HG03460 (cell line): ENCODE data around the gene COX6A2.
"Not testable (repeated sequence)": the region's sequence is repeated elsewhere in the genome, so short reads cannot be mapped to it uniquely, and the experiment has no call there.

ENCODE experiments used
- ATAC-seq: cut with Tn5 transposase; IDR thresholded peaks from one replicate; pipeline ENCODE4 v1.9.1; 2021; ENCODE audit not compliant: unreplicated experiment

COX6A2 gene

DNA sequence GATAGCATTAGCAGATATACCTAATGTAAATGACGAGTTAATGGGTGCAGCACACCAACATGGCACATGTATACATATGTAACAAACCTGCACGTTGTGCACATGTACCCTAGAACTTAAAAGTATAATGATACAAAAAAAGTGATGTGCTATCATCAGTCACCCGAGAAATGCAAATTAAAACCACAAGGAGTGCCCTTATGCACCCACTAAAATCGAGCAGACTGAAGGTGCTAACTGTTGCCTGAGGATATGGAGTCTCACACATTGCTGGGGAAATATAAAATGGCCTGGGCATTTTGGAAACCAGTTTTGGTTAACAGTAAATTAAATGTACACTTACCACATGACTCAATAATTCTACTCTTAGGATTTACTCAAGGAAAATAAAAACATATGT lies 10.9 kb upstream of the COX6A2 start:
- ATAC-seq = not testable (repeated sequence)

DNA sequence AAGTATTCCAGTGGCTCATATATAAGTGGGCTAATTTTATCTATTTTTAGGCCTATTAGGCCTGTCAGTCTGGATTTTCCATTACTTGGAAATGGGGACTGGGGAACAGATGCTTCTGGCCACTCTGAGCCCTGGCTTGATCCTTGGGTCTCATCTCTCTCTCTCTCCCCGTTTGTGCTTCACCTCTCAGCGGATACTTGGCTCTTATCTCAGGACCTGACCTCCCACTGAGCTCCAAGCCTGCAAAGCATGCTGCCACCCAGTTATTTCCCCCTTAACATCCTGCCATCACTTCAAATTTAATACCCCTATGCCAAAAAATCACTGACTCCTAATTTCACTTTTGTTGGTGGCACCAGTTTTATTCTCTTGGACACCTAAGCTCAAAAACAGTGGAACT lies 10.3 kb upstream of the COX6A2 start:
- no peak for ATAC-seq

DNA sequence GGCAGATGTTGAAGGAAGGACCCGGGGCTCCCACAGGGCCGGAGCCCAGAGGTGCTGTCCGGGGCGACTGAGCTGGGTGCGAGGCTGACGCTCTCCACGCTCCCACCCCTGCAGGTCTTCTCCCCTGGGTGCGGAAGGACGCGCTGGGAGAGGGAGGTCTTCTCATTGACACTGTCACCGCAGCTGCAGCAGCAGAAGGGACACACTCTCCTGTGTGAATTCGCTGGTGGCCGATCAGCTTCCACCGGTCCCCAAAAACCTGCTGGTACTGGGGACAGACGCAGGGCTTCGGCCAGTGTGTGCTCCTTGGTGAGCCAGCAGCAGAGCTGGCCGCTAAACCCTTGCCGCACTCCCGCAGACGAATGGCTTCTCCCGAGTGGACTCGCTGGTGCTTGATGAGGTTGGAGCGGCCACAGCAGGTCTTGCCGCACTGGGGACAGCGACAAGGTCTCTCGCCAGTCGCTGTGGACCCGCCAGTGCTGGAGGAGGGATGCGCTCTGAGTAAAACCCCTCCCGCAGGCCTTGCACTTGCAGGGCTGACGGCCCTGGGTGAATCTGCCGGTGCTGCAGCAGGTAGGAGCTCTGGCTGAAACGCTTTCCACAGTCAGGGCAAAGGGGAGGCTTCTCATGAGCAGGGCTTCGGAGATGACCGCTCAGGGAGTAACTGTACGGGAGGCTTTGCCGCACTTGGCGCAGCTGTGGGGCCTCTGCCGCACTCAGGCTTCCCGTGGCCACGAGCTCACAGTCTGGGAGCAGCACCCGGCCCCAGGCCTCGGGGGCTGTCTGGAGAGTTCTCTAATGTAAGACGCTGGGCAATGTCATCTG lies 8.3 kb upstream of the COX6A2 start:
- no peak for ATAC-seq

DNA sequence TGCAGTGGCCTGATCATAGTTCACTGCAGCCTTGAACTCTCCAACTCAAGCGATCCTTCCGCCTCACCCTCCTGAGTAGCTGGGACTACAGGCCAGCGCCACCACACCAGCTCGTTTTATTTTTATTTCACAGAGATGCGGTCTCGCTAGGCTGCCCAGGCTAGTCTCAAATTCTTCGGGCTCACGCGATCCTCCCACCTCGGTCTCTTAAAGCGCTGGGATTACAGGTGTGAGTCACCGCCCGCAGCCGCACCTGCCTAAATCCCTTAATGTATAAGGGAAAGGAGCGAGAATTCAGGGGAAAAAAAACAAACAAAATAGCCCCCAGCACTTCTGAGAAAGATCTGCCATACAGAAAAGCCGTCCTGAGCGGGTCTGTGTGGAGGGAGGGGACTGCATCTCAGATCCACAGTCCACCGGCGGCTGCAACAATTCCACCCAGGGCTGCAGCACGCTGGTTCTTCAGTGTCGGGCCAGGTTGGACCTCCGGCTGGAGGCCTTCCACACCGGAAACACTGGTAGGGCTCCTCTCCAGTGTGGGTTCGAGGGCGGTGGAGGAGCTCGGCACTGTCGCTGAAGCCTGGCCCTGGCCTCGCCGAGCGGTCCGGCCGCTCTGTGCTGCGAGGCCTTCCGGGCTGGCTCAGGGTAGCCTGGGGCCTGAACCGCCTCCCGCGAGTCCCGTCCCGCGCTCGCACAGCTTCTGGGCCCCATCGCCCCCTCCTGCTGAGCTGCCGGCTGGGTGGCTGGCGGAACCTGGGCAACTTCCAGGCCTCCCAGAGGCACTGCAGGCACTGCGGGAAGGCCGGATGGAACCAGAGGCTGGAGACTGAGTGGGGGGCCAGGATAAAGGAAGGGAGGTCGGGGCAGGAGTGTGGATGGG lies 7.4 kb upstream of the COX6A2 start:
- no peak for ATAC-seq

DNA sequence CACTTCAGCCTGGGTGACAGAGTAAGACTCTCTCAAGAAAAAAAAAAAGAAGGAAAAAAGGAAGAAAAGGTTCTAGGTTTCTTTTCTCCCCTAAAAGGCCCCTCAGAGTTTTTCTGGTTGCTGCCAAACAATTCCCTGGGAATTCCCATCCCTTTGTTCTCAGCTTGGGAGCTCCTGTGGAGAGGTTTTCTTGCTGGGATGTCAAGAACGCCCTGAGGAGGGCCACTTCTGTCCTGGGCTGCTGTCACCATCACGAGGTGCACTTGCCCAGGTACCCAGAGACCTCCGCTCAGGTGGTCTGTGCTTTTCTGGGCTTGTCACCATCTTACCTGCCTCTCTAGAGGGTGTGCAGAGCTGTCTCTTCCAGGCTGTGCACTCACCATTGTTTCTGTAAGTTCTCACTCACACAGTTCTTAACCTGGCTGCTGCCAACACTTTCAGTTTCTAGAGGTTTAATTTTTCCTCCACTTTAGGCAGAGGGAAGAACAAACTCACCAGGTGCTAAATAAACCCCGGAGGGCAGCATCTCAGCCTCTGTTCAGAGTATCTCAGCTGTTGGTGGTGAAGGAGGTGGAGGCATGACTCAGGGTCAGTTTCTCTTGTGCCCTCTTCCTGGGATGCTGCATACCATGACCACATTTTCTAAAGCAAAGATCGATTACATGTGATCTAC lies 2.4 kb upstream of the COX6A2 start:
- ATAC-seq = no peak

DNA sequence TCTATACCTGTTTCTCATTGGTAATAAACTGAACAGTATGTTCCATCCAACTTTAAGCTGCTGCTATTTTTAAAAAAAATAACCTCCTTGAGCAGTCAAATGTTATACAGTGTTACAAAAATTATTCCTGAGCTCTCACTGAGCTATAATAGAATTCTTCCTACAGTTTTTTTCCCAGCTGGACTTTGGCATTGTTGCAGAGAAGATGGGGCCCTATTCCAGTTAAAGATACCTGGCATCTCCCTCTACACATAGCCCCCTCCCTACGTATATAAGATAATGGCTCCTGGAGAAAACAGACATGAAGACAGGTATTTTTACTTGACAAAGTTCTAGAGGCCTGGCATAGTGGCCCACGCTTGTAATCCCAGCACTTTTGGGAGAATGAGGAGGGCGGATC lies 1.6 kb upstream of the COX6A2 start:
- no peak for ATAC-seq

DNA sequence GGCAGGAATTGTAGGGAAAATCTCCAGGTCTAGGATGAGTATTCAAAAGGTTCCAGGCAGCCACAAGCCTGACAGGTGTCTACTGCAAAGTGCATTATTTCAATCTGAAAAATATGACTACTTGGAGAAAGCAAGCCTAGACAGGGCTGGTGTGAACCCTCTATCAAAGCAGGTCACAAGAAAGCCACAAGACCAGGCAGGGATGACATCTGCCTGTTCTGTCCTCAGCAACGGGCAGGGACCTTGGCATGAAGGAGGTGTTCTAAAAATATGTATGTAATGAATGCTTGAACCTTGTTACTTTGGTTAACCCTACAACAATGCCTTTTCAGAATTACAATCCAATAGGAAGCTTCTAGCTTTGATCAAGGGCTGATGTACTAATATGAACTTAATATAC lies 1.2 kb upstream of the COX6A2 start:
- no peak for ATAC-seq

DNA sequence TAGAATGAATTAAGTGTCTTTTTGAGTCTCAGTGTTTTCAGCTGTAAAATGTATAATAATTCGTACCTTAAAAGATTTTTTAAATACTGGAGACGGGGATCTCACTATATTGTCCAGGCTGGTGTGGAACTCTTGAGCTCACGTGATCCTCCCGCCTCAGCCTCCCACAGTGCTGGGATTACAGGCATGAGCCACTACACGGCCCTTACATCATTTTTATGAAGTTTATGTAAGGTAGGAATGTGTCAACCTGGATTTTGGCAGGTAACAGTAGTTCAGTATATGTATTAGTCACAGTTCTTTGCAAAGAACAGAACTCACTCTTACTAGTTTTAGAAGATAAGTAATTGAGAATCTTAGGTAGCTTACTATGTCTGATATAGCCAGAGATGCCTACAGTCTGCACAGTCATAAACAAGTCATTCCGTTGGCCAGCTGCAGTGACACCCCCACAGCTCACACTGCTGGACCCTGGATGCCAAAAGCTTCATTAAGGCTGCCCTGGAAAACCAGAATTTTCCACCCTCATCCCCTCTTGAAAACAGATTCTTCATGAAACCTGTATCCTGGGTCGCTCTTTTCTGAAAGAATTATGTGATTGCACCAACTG lies 583 bp upstream of the COX6A2 start:
- no peak for ATAC-seq

DNA sequence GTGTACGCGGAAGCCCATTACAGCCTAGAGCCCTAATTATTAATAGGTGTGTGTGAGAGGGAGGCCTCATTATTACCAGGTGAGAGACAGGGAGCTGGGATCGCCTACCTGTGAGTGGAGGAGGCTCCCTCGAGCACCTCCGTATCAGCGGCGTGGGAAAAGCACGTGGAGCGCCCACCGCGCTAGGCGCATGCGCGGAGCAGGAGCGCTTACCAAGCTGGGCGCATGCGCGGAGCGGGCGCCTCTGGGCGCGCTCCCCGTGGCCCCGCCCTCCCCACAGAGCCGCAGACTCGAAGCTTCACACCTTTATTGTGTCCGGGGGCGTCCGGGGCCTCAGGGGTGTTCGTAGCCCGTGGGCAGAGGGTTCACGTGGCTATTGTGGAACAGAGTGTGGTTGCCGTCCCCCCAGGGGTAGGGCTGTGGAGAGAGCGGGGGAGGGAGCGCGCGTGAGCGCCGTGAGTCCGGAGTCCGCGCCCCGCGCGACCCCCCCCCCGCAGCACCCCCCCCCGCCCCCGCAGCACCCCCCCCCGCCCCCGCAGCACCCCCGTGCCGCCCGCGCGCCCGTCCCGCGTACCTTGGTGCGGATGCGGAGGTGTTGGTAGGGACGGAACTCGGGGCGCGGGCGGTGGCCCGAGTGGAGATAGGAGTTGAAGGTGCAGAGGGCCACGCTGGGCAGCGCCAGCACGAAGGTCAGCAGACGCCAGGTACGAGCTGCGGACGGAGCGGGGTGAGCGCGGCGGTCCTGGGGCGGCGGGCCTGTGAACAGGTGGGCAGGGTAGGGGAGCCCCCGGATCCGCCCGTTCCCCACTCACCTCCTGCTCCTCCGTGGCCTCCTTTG lies 500 bp downstream of the COX6A2 start:
- no peak for ATAC-seq

DNA sequence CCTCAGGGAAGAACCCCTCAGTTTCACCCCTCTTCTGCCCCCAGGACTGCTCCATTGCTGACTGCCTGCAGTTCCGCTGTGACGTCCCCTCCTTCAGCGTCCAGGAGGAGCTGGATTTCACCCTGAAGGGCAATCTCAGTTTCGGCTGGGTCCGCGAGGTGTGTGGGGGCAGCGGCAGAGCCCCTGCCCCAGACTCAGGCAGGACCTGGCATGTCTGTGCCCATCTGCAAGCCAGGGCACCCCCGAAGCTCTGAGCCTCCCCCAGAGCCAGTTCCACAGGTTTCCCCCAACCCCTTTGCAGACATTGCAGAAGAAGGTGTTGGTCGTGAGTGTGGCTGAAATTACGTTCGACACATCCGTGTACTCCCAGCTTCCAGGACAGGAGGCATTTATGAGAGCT lies 4.4 kb downstream of the COX6A2 start:
- no peak for ATAC-seq

DNA sequence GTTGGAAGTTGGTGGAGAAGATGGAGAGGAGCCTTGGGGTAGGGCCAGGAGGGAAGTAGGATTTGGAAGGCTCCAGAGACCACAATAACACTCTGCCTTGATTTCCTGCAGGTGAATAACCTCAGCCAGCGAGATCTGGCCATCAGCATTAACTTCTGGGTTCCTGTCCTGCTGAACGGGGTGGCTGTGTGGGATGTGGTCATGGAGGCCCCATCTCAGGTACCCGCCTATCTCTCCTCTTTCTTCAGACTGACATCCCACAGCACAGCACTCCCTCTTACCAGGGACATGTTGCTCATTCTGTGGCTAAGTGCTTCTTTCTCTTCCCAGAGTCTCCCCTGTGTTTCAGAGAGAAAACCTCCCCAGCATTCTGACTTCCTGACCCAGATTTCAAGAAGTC lies 4.9 kb downstream of the COX6A2 start:
- ATAC-seq = no peak

DNA sequence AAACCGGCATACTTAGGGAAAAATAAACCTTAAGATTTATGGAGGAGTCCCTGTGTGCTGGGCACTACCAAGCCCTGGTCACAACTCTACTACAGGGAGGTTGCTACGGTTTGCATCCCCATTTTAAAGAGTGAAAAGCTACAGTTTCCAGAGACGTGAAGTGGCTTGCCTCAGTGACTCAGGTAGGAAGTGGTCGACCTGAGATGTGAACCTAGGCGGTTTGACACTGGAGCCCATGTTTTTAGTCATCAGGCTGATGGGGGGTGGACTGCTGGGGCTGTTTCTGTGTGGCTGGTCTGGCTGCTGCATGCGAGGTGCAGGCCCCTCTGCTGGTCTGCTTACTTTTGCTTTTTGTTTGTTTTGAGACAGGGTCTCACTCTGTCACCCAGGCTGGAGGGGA lies 6.6 kb downstream of the COX6A2 start:
- ATAC-seq = no peak

DNA sequence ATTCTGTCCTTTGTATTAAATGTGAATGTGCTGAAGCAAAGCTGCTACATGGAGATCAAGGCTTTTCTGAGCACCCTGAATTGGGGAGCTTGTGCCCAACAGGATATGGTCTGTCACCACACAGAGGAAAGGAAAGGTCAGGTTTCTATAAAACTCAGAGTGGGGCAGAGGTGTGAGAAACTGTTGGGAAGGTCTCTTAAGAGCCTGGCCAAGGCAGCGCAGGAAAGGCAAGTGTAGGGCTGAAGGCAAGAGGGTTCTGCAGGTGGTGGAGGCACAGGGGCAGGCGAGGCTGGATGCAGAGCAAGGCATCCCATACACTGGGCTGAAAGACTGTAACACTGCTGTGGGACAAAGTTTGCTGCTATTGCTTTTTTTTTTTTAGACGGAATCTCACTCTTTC lies 8.1 kb downstream of the COX6A2 start:
- ATAC-seq = no peak

- ATAC-seq = no peak
Observed at GRCh38 chr16:31417916-31418315, 10.2 kb downstream of the COX6A2 start.

GRCh38 chr16:31417036-31417435 lies 11.1 kb downstream of the COX6A2 start:
- not testable (repeated sequence) for ATAC-seq

GRCh38 chr16:31416371-31416770 lies 11.8 kb downstream of the COX6A2 start:
- ATAC-seq = no peak

DNA sequence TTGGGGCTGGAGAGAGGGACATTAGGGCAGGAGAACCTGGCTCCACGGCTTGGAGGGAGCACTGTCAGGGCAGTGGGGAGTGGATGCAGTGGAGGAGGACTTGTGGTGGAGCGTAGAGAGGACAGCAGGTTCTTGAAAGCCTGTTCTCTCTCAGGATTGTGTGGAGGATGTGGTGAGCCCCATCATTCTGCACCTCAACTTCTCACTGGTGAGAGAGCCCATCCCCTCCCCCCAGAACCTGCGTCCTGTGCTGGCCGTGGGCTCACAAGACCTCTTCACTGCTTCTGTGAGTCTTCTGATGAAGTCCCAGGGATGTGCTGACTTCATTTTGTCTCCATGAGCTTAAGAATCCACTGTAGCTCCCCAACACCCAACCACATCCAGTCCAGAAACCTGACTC lies 13.5 kb downstream of the COX6A2 start:
- no peak for ATAC-seq

- no peak for ATAC-seq
Observed at GRCh38 chr16:31413943-31414342, 14.2 kb downstream of the COX6A2 start.

GRCh38 chr16:31413381-31413780 lies 14.8 kb downstream of the COX6A2 start:
- ATAC-seq = no peak

GRCh38 chr16:31412750-31413149 lies 15.4 kb downstream of the COX6A2 start:
- no peak for ATAC-seq
